Measurements from ENCODE around the gene FXYD3. TPM values are rescaled to one million over a fixed set of nuclear protein-coding genes. Genes with fewer than 3 reads are reported as not detected.
"Not testable (repeated sequence)": the region's sequence is repeated elsewhere in the genome, so short reads cannot be mapped to it uniquely, and the experiment has no call there.

Gene FXYD3
- total RNA-seq, 1 donor from 2014 or later, result not detected

DNA sequence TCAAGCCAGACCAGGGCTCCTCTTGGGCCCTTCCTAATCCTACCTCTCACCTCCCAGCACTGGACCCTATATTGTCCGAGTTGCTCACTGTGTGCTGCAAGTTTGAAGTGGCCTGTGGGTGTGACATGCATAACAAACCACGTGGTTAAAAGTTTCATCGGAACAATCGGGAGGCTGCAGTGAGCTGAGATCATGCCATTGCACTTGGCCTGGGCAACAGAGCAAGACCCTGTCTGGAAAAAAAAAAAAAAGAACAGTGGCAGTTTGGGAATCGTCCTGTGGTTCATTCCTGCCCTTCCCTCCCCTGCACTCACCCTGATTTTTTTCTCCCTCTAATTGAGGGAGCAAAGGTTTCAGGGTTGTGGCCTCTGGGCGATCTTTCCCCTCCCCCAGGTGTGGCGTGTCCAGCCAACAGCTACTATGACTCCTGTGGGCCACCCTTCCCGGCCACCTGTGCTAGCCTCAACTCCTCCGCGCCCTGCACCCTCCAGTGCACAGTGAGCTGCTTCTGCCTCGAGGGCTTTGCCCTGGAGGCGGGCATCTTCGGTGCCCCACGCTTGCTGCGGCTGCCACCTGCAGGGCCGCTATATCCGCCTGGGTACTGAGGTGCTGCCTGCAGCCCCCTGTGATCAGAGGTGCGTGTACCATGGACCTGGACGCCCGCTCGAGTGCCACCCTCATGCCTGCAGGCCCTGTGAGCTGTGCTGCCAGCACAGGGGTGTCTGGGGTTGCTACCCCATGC is 16.3 kb upstream of the FXYD3 start:
- TF ChIP-seq, protein P1, sequence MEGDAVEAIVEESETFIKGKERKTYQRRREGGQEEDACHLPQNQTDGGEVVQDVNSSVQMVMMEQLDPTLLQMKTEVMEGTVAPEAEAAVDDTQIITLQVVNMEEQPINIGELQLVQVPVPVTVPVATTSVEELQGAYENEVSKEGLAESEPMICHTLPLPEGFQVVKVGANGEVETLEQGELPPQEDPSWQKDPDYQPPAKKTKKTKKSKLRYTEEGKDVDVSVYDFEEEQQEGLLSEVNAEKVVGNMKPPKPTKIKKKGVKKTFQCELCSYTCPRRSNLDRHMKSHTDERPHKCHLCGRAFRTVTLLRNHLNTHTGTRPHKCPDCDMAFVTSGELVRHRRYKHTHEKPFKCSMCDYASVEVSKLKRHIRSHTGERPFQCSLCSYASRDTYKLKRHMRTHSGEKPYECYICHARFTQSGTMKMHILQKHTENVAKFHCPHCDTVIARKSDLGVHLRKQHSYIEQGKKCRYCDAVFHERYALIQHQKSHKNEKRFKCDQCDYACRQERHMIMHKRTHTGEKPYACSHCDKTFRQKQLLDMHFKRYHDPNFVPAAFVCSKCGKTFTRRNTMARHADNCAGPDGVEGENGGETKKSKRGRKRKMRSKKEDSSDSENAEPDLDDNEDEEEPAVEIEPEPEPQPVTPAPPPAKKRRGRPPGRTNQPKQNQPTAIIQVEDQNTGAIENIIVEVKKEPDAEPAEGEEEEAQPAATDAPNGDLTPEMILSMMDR (conservative IDR thresholded peaks at IDR 0.05; ENCODE audit: low read depth, low read length), result no peak
- no peak for DNase-seq (ENCODE audit: low read depth)
- H3K4me3 ChIP-seq (ENCODE audit: low read depth, low read length), result no peak overlapping the region

DNA sequence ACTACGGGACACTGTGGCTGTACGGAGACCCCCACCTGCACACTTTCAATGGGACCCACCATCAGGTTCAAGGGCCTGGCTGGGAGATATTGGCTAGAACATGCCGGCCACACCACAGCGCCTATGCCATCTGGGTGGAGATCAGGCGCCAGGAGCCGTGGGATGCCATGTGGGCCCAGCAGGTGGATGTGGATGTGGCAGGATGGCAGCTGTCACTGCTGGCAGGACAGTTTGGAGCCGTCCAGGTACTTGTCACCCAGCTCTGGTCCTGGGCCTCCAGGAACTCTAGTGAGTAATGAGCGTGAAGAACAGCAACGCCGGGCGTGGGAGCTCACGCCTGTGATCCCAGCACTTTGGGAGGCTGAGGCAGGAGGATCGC is 15.7 kb upstream of the FXYD3 start:
- DNase-seq (ENCODE audit: low read depth), result no peak
- H3K4me3 ChIP-seq (ENCODE audit: low read depth, low read length), result no peak overlapping the region
- TF ChIP-seq, protein P1 (conservative IDR thresholded peaks at IDR 0.05; ENCODE audit: low read depth, low read length), result no peak

DNA sequence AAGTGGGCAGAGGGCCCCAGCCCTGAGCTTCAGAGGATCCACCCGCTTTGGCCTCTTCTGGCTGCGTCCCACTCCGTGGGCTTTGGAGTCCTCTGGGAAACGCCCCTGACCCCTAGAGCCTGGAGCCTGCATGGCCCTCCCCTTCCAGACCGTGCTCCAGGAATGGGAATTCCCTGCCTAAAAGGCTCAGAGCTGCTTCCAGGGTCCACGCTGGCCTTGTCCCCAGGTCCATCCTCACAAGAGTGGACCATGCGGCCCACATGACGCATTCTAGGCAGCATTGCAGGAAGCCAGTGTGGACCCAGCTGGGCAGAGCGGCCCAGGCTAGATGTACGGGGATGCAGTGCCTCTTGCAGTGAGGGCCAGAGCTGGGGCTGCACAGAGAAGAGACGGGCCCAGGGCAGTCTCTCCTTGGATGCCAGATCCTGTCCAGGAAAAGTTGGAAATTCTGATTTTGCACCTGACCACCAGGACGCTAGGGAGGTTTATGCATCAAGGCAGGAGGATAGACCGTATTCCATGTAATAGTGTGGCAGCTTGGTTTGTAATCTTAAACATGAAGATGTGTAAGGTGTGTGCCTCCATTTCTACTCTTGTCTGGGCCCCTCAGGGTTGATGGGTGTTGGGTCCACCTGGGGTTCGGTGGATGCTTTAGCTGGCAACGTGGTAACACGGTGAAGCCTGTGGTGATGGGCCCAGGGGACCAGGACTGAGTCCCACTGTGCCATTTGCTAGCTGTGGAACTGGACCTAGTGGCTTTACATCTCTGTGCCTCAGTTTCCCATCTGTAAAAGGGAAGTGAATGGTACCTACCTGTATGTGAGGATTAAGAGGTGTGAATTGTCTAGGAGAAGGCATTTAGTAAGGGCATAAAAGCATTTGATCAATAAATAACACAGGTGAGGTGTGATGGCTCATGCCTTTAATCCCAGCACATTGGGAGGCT is 14.8 kb upstream of the FXYD3 start:
- TF ChIP-seq, protein P1 (conservative IDR thresholded peaks at IDR 0.05; ENCODE audit: low read depth, low read length), result no peak
- no peak for DNase-seq (ENCODE audit: low read depth)
- H3K4me3 ChIP-seq (ENCODE audit: low read depth, low read length), result no peak overlapping the region

DNA sequence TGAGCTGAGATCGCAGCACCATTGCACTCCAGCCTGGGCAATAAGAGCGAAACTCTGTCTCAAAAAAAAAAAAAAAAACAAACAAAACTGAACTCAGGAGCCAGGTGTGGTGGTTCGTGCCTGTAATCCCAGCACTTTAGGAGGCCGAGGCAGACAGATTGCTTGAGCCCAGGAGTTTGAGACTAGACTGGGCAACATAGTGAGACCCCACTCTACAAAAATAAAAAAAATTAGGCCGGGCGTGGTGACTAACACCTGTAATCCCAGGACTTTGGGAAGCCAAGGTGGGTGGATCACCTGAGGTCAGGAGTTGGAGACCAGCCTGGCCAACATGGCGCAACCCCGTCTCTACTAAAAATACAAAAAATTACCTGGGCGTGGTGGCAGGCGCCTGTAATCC is 13.7 kb upstream of the FXYD3 start:
- not testable (repeated sequence) for DNase-seq (ENCODE audit: low read depth)

DNA sequence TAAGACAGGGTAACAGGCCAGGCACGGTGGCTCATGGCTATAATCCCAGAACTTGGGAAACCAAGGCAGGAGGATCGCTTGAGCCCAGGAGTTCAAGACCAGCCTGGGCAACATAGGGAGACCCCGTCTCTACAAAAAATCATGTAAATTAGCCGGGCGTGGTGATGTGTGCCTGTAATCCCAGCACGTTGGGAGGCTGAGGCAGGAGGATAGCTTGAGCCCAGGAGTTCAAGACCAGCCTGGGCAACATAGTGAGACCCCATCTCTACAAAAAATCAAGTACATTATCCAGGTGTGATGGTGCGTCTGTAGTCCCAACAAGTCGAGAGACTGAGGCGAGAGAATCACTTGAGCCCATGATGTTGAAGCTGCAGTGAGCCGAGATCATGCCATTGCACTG is 12.0 kb upstream of the FXYD3 start:
- H3K4me3 ChIP-seq (ENCODE audit: low read depth, low read length); DNase-seq (ENCODE audit: low read depth): not testable (repeated sequence)

More for the DNA sequence above, 13.7 kb upstream of the FXYD3 start:
- not testable (repeated sequence) for H3K4me3 ChIP-seq (ENCODE audit: low read depth, low read length)

DNA sequence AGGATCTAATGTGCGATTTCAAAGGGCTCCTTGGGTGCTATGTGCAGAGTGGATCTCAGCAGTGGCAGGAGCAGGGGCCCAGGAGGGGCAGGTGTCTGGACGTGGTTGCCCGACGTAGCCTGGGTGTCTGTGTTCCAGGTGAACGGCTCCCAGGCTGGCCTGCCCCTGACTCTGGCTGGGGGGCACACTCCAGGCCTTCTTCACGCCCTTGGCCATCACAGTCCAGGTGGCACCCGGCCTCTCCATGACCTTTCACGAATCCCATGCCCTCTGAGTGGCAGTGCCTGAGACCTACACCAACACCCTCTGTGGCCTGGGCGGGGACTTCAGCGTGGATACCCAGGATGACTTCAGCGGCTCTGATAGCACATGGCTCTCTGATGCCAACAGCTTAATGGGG is 11.3 kb upstream of the FXYD3 start:
- DNase-seq (ENCODE audit: low read depth), result no peak
- H3K4me3 ChIP-seq (ENCODE audit: low read depth, low read length), result no peak overlapping the region
- TF ChIP-seq, protein P1 (conservative IDR thresholded peaks at IDR 0.05; ENCODE audit: low read depth, low read length), result no peak

DNA sequence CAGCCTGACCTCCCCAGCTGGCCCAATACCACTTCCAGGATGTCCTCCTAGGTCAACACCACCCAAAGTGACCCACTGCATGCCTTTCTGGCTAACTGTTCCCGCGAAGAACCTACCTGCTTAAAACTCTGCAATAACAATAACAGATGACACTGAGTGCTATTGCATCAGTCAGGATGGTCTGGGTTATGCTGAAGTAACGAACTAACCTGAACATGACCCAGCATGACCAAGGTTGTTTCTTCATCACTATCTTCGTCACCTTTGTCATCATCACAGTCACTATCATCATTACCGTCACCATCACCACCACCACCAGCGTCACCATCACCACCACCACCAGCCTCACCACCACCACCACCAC is 10.6 kb upstream of the FXYD3 start:
- no peak overlapping the region for H3K4me3 ChIP-seq (ENCODE audit: low read depth, low read length)
- TF ChIP-seq, protein P1 (conservative IDR thresholded peaks at IDR 0.05; ENCODE audit: low read depth, low read length), result no peak
- DNase-seq (ENCODE audit: low read depth), result no peak
